GM12878 (cell line): ENCODE data around the gene HTRA3. TPM values are rescaled to one million over a fixed set of nuclear protein-coding genes. Genes with fewer than 3 reads are reported as not detected.

Source experiments
- ATAC-seq: fragments of 200-7000 bp; cut with Tn5 transposase; 3 replicates; pipeline ENCODE4 v1.9.1; 2020; ENCODE audit warnings: mild to moderate bottlenecking, moderate library complexity
- BruUV-seq: library from RNA; stranded (reverse); fragments of 400-500 nt; replicated peaks from 2 replicates; lab custom pipeline; 2021; lab: Mats Ljungman, UMichigan
- CTCF ChIA-PET: fragments of 300-600 bp; sonication (Branson Sonifier 250); formaldehyde crosslinking; extraction: SDS; loops from one replicate; lab custom pipeline; 2021; ENCODE audit warnings: inconsistent platforms; lab: Yijun Ruan, JAX
- POLR2A ChIA-PET: fragments of 350-600 bp; formaldehyde crosslinking; extraction: SDS; loops from one replicate; lab custom pipeline; 2021; ENCODE audit warnings: inconsistent platforms; lab: Charles Lee
- RAD21 ChIA-PET: fragments of 300-600 bp; sonication (Branson Sonifier 250); formaldehyde crosslinking; loops from one replicate; lab custom pipeline; 2023; ENCODE audit warnings: antibody characterized with exemption; ENCODE audit not compliant: unreplicated experiment; lab: Charles Lee
- SMC1A ChIA-PET: fragments of 300-600 bp; sonication (Branson Sonifier 250); formaldehyde crosslinking; loops from one replicate; lab custom pipeline; 2023; ENCODE audit not compliant: unreplicated experiment, uncharacterized antibody; lab: Charles Lee
- DNase-seq: peaks from one replicate; pipeline ENCODE4 v3.0.0-alpha.2; 2011; ENCODE audit warnings: low read depth, low spot score
- FAIRE-seq: peaks from 3 replicates; lab custom pipeline; 2011; peaks lifted over from hg19 to GRCh38; lab: Jason Lieb, UNC
- H2AFZ ChIP-seq: 2 replicates; pipeline ENCODE4 v1.6.0; 2011; ENCODE audit warnings: low read depth, low read length, control low read depth; ENCODE audit not compliant: control insufficient read depth
- H3K27ac ChIP-seq: 2 replicates; pipeline ENCODE4 v1.5.1; 2011; ENCODE audit warnings: control low read depth; ENCODE audit not compliant: control insufficient read depth, insufficient read depth
- H3K27me3 ChIP-seq, 2 experiments: replicated peaks in 1 of 2; 2 replicates each; pipeline versions ENCODE4 v1.6.0 to v1.6.1; 2011; ENCODE audit warnings: low read length in 1 of 2; ENCODE audit not compliant: control insufficient read depth in 2 of 2, insufficient read depth in 2 of 2
- H3K36me3 ChIP-seq, 2 experiments: 2 replicates each; pipeline ENCODE4 v1.5.1; 2011; ENCODE audit warnings: low read length in 1 of 2; ENCODE audit not compliant: control insufficient read depth in 2 of 2, insufficient read depth in 2 of 2
- H3K4me1 ChIP-seq: 2 replicates; pipeline ENCODE4 v1.6.1; 2011; ENCODE audit warnings: mild to moderate bottlenecking, low read length, moderate library complexity, mixed read lengths; ENCODE audit not compliant: control insufficient read depth, insufficient read depth
- H3K4me2 ChIP-seq: 2 replicates; pipeline ENCODE4 v1.6.0; 2011; ENCODE audit warnings: control low read depth; ENCODE audit not compliant: control insufficient read depth, insufficient read depth
- H3K4me3 ChIP-seq: fragments of 200-600 bp; sonication (generic); 2 replicates; pipeline ENCODE4 v1.5.1; 2016
- H3K79me2 ChIP-seq: 2 replicates; pipeline ENCODE4 v1.6.0; 2011; ENCODE audit warnings: low read length; ENCODE audit not compliant: control insufficient read depth, insufficient read depth
- H3K9ac ChIP-seq: 2 replicates; pipeline ENCODE4 v1.8.0; 2011; ENCODE audit warnings: low read length, control low read depth, mixed read lengths; ENCODE audit not compliant: control insufficient read depth, insufficient read depth
- H3K9me3 ChIP-seq: replicated peaks from 3 replicates; pipeline ENCODE4 v1.5.1; 2011; ENCODE audit warnings: mild to moderate bottlenecking, low read length; ENCODE audit not compliant: control insufficient read depth, insufficient read depth
- H4K20me1 ChIP-seq: 2 replicates; pipeline ENCODE4 v1.6.0; 2011; ENCODE audit not compliant: control insufficient read depth, insufficient read depth
- ATF7 ChIP-seq: fragments of 450-650 bp; IDR thresholded peaks from 2 replicates; pipeline ENCODE4 v1.6.1; 2016; ENCODE audit warnings: low read depth, mild to moderate bottlenecking
- CBX5 ChIP-seq: sonication (generic); IDR thresholded peaks from 2 replicates; pipeline ENCODE4 v1.6.1; 2016; ENCODE audit warnings: low read depth, moderate library complexity, mild to moderate bottlenecking, inconsistent platforms
- FOXM1 ChIP-seq: IDR thresholded peaks from 2 replicates; pipeline ENCODE4 v1.6.1; 2012; ENCODE audit warnings: low read depth, mild to moderate bottlenecking, inconsistent platforms, low read length, moderate library complexity
- MYB ChIP-seq: fragments of 150-350 bp; IDR thresholded peaks from 2 replicates; pipeline ENCODE4 v1.6.1; 2014; ENCODE audit warnings: mild to moderate bottlenecking, low read depth, low read length, borderline replicate concordance
- NR2C2 ChIP-seq: IDR thresholded peaks from 2 replicates; pipeline ENCODE4 v1.6.1; 2011; ENCODE audit warnings: borderline replicate concordance, low read depth; ENCODE audit not compliant: control insufficient read depth, insufficient read length
- NR2F1 ChIP-seq: fragments of 450-650 bp; conservative IDR thresholded peaks from 2 replicates; pipeline ENCODE4 v1.6.1; 2017; ENCODE audit warnings: mild to moderate bottlenecking
- RAD51 ChIP-seq: fragments of 450-650 bp; IDR thresholded peaks from 2 replicates; pipeline ENCODE4 v1.6.1; 2016; ENCODE audit warnings: moderate library complexity, mild to moderate bottlenecking, inconsistent platforms
- RBBP5 ChIP-seq: fragments of 200-600 bp; sonication (generic); conservative IDR thresholded peaks from 2 replicates; pipeline ENCODE4 v1.6.1; 2016
- ZNF24 ChIP-seq: fragments of 450-650 bp; IDR thresholded peaks from 2 replicates; pipeline ENCODE4 v1.6.1; 2017; ENCODE audit warnings: antibody characterized with exemption, mild to moderate bottlenecking
- ZNF274 ChIP-seq: IDR thresholded peaks from one replicate; pipeline ENCODE4 v1.8.0; 2011; ENCODE audit not compliant: insufficient read length, insufficient read depth
- WGBS: methylation state at CpG from one replicate; pipeline ENCODE4 v1.1.6; 2016; ENCODE audit warnings: low lambda C conversion rate; ENCODE audit not compliant: insufficient replicate concordance, insufficient coverage; ENCODE audit errors: missing lambda C conversion rate; 5-methylcytosine and 5-hydroxymethylcytosine counted together
- in situ Hi-C: fragments of 300-500 bp; cut with MboI; formaldehyde crosslinking; loops from 9 replicates; pipeline ENCODE4 v1.14.3; 2018; ENCODE audit warnings: mixed read lengths
- intact Hi-C: fragments of 100-400 bp; cut with micrococcal nuclease; formaldehyde crosslinking; loops from one replicate; pipeline ENCODE4 v1.14.2; 2022; ENCODE audit not compliant: unreplicated experiment
- polyA plus RNA-seq, 11 experiments: library from polyadenylated mRNA; depleted of rRNA in 4 of 11; unstranded in 6 of 11; stranded (reverse) in 5 of 11; fragments of >200 nt; fragmentation: Nextera tagmentation in 4 of 11; fragmentation: Illumina TruSeq in 1 of 11; extraction: Ambion mirVana in 4 of 11; extraction: Trizol in 1 of 11; gene quantifications; 1 replicate in 1 of 11; 2 replicates in 10 of 11; pipeline versions ENCODE4 v1.2.1 to v1.2.3, GENCODE V29; 2011 to 2016; ENCODE audit warnings: inconsistent platforms in 2 of 11, missing spikeins in 2 of 11, low read depth in 1 of 11
- total RNA-seq, 4 experiments: library from RNA; depleted of rRNA in 3 of 4; stranded (reverse); fragments of >200 nt in 3 of 4; fragmentation: Illumina TruSeq in 1 of 4; extraction: Trizol in 1 of 4; gene quantifications; 2 replicates each; pipeline versions ENCODE4 v1.2.1 to v1.2.3, GENCODE V29; 2013 to 2021
- TF ChIP-seq, protein P1 (sequence below): fragments of 450-650 bp; IDR thresholded peaks from 2 replicates; pipeline ENCODE4 v1.6.1; 2017; ENCODE audit warnings: low read depth, mild to moderate bottlenecking, moderate library complexity
- TF ChIP-seq, protein P2 (sequence below): IDR thresholded peaks from 2 replicates; pipeline ENCODE4 v1.6.1; 2011; ENCODE audit warnings: borderline replicate concordance, low read depth, mild to moderate bottlenecking, moderate library complexity, low read length; ENCODE audit not compliant: insufficient read depth, poor library complexity, severe bottlenecking
- TF ChIP-seq, protein P3 (sequence below): IDR thresholded peaks from 2 replicates; pipeline ENCODE4 v1.6.1; 2012; ENCODE audit warnings: mild to moderate bottlenecking, low read depth, low read length

Gene HTRA3
- total and polyA plus RNA-seq, 10 of the 15 experiments (the other 5 are each of a cell fraction or from before 2014, with no cell fraction given) = 0.04 to 1.2 (median 0.08) TPM; not detected in 7

DNA sequence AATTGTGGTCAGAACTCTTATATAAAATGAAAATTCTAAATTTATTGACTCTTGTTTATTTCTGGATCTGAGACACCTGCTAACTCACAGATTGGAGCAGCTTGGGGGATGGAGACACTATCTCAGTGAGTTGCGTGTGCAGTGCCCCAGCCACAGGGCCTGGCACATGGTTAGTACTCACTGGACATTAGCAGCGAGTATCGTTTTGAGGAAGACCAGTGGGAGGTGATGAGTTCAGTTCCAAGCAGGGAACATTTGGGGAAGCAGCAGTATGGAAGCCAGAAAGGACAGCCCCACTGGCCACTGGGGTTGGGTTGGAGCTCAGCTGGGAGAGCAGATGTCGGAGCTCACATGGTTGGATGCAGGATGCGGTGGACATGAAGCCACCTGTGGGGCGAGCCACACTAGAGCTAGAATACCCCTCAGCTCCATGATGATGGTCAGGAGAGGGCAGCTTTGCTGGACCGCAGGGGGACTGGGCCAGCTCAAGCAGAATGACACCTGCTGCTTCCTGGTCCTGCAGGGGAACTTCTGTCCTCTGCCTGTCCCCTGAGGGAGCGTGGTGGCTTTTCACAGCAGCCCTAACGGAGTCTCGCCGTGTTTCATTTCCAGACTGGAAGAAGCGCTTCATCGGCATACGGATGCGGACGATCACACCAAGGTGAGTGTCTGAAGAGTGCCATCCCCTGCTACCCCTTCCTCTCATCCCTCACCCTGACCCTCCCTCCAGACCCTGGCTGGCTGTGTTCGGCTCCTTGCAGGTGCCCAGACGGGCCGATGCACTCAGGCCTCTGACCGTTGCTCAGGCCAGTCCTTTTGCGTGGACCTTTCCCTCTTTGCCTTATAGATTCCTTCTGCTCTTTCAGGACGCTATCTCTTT, 32.5 kb downstream of the HTRA3 start:
- RAD21 ChIA-PET = no interaction called here
- ATAC-seq (no peak), FAIRE-seq (no peak), DNase-seq (no peak)
- Histone ChIP-seq H3K9ac (no peak overlapping the region), H3K4me3 (no peak overlapping the region), H2AFZ (no peak overlapping the region), H3K36me3 (no peaks in the 10 kb centered on the region), H3K4me1 (no peaks in the 10 kb centered on the region), H3K79me2 (no peaks in the 10 kb centered on the region), H4K20me1 (no peaks in the 10 kb centered on the region; the same call in 1 of the 2 replicates), H3K4me2 (no peak overlapping the region), H3K9me3 (no peaks in the 10 kb centered on the region), H3K27me3 (no peaks in the 10 kb centered on the region), H3K27ac (no peak overlapping the region)
- 55% methylated on average over 22 of the region's 22 CpGs for WGBS
- no TSS peak for BruUV-seq
- in situ Hi-C loops (no loop called here), intact Hi-C loops (no loop called here)
- POLR2A ChIA-PET = no interaction called here
- SMC1A ChIA-PET = no interaction called here
- CTCF ChIA-PET = interaction anchor here (1.1 kb wide), 1 partner anchor 10 kb away, joined by 3 read pairs; no protein-coding TSS in a partner anchor
- TF ChIP-seq ZNF274 (no peak), RBBP5 (no peak), NR2F1 (no peak), CBX5 (no peak), RAD51 (no peak), ATF7 (no peak), NR2C2 (no peak), FOXM1 (no peak), MYB (no peak), ZNF24 (no peak)
- TF ChIP-seq, protein P1, sequence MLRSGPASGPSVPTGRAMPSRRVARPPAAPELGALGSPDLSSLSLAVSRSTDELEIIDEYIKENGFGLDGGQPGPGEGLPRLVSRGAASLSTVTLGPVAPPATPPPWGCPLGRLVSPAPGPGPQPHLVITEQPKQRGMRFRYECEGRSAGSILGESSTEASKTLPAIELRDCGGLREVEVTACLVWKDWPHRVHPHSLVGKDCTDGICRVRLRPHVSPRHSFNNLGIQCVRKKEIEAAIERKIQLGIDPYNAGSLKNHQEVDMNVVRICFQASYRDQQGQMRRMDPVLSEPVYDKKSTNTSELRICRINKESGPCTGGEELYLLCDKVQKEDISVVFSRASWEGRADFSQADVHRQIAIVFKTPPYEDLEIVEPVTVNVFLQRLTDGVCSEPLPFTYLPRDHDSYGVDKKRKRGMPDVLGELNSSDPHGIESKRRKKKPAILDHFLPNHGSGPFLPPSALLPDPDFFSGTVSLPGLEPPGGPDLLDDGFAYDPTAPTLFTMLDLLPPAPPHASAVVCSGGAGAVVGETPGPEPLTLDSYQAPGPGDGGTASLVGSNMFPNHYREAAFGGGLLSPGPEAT = no peak
- TF ChIP-seq, protein P2, sequence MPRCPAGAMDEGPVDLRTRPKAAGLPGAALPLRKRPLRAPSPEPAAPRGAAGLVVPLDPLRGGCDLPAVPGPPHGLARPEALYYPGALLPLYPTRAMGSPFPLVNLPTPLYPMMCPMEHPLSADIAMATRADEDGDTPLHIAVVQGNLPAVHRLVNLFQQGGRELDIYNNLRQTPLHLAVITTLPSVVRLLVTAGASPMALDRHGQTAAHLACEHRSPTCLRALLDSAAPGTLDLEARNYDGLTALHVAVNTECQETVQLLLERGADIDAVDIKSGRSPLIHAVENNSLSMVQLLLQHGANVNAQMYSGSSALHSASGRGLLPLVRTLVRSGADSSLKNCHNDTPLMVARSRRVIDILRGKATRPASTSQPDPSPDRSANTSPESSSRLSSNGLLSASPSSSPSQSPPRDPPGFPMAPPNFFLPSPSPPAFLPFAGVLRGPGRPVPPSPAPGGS = no peak
- TF ChIP-seq, protein P3, sequence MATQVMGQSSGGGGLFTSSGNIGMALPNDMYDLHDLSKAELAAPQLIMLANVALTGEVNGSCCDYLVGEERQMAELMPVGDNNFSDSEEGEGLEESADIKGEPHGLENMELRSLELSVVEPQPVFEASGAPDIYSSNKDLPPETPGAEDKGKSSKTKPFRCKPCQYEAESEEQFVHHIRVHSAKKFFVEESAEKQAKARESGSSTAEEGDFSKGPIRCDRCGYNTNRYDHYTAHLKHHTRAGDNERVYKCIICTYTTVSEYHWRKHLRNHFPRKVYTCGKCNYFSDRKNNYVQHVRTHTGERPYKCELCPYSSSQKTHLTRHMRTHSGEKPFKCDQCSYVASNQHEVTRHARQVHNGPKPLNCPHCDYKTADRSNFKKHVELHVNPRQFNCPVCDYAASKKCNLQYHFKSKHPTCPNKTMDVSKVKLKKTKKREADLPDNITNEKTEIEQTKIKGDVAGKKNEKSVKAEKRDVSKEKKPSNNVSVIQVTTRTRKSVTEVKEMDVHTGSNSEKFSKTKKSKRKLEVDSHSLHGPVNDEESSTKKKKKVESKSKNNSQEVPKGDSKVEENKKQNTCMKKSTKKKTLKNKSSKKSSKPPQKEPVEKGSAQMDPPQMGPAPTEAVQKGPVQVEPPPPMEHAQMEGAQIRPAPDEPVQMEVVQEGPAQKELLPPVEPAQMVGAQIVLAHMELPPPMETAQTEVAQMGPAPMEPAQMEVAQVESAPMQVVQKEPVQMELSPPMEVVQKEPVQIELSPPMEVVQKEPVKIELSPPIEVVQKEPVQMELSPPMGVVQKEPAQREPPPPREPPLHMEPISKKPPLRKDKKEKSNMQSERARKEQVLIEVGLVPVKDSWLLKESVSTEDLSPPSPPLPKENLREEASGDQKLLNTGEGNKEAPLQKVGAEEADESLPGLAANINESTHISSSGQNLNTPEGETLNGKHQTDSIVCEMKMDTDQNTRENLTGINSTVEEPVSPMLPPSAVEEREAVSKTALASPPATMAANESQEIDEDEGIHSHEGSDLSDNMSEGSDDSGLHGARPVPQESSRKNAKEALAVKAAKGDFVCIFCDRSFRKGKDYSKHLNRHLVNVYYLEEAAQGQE = no peak
